ENCODE data around the gene ADK.
"Not testable (repeated sequence)": the region's sequence is repeated elsewhere in the genome, so short reads cannot be mapped to it uniquely, and the experiment has no call there.

The ADK gene

DNA sequence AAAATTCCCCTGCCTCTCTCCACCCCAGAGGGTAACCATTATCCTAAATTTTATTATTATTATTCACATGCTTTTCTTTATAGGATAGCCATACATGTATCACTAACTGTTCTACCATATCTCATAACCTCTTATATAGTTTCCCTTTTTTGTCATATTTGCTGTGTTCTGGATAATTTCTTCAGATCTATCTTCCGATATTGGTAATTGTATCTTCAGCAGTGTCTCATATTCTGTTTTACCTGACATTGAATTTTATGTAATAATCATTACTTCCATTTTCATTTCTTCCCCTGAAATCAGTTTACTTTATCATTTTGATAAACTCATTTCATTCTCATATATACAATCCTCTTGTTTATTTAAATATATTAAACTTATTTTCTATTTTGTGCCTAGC is 273.5 kb downstream of the ADK start:
- no peak for DNase-seq

DNA sequence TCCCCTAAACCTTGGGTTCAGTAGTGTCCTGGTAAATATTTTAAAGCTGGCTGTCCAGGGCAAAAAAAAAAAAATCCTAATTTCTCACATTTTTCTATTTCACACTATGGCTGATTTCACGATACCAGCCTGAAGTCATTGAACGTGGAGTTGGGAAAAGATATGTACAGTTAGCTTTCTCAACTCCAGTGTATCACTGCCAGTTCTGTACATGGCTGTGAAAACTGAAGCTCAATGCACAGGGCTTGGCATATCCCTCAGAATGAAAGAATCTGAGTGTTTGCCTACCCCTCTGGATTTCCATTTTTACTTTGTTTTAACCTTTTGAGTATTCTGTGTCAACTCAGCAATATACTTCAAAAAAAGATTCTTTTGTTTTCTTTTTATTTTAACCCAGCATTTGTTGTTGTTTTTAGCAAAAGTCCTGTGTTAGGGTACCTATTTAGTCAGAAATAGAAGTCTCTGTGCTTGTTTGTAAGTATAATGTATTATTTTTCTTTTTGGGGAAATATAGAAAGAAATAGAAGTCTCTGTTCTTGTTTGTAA is 274.5 kb downstream of the ADK start:
- no peak for DNase-seq

DNA sequence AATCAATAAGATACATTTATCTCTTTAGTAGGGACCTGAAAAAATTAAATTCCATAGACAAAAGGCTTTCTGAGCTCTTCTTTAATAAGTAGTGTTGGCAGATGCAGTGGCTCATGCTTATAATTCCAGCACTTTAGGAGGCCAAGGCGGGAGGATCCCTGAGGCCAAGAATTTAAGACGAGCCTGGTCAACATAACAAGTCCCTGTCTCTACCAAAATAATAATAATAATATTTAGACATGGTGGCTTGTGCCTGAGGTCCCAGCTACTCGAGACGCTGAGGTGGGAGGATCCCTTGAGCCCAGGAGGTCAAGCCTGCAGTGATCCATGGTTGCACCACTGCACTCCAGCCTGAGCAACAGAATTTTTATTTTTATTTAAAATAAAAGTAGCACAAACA is 280.8 kb downstream of the ADK start:
- DNase-seq, result no peak

DNA sequence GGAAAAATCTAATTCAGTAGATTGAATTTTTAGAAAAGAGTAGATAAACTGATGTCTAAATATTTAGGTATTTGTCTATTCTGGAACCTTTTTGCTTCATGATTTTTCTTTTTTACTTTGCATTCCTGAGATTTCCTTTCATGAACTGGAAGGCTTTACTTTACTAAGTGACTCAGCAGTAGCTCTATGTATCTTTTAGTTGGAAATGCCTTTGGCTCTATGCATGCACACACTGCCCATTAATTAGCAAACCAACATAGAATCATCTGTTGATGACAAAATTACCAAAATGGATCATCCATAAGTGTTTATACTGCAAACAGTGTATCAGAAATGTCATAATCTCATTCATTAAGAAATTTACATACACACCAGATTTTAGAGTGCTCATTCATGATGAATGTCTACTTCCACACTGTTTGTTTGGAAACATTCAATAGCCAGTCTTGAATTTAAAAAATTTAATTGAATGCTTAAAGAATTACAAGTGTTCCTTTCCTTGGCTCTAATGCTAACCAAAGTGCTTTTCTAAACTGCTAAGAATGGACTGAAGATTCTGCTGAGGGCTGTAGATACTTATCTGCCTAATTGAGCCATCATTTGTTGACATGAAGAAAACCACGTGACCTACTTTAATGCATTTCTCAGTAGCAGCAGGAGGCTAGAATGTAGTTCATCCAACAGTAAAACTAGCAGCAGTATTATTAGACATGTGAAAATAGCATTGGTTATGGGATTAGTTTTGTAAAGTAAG is 282.0 kb downstream of the ADK start:
- no peak for DNase-seq

DNA sequence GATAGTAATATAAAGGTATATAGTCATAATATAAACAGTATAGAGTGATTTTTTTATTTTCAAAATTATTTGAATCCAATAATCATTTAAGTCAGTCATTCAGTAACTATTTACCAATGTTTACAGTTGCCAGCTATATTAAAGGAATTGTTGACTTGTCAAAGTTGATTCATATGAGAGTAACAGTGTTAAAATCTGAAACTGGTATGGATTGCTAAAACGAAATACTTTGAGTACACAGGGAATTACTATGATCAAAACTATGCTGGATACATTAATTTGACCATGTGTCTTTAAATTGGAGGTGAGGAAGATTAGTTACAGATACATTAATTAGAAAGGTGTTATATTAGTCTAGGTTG is 282.6 kb downstream of the ADK start:
- no peak for DNase-seq

DNA sequence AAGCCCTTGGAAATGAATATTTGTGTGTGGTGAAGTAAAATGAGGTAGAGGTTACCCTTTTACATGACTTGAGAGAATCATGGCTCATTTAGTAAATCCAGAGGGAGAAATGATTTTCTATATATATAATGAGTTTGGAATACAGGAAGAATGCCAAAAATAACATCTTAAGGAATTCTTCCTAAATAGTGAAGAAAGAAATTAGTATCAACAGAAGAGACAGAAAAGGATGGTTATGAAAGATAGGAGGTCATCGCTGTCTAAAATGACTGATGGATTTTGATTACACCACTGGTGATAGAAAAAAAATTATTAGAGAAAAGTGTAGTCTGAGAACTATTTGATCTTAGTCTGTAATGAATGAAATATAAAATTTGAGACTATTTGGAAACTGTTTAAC is 283.0 kb downstream of the ADK start:
- DNase-seq, result no peak

DNA sequence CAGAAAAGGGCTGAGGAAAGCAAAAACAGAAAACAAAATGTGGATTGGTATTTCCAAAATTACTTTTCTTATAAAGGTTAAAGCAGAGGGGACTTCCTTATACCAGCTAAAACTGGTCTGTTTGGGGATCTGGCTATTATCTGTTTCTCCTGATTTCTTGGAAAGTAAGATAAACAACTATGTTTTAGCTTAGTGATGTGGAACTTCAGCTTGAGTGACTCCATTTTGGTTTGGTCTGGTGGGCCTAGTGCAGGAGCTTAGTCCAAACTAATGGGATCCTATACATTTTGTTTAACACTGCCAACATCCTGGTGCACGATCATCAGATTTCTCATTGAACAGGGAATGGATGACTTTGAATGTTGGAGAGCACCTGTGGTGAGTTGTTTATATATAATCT is 283.5 kb downstream of the ADK start:
- no peak for DNase-seq

DNA sequence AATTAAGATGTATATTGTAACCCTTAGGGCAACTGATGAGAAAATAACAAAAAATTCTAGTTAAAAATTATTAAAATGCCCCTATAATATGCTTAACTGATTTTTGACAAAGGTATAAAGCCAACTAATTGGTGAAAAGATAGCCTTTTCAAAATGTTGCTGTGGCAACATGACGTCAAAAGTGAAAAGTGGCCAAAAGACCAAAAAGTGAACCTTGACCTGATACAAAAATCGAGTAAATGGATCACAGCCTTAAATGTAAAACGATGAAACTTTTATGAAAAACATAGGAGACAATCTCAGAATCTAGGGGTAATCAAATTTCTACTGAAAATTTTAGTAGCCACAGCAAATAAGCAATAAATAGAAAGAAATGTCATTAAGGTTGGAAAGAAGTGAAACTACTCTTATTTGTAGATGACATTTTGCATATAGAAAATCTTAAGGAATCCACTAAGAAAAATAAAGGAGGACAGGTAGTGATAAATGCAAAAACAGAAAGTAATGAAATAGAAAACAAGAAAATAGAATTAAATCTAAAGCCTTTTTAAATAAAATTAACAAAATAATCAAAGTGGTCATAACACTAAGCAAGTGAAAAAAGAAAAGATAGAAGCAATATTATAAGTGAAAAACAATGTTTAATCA is 285.6 kb downstream of the ADK start:
- DNase-seq, result no peak

DNA sequence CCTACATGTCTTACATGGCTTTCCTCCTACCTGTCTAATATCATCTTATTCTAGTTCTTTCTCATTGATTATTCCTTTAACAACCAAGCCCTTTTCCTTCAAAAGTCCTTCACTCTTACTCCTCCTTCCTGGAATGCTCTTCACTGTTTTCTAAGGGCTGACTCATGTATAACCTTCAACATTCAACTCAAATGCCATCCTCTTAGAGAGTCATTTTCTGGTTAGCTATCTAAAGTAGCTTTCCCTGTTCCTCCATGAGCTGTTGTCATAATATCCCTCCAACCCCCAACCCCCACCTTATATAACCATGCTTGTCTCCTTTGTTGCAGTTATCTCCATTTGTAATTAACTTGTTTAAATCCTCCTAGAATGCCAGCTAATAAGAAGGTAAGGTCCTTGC is 286.8 kb downstream of the ADK start:
- no peak for DNase-seq

DNA sequence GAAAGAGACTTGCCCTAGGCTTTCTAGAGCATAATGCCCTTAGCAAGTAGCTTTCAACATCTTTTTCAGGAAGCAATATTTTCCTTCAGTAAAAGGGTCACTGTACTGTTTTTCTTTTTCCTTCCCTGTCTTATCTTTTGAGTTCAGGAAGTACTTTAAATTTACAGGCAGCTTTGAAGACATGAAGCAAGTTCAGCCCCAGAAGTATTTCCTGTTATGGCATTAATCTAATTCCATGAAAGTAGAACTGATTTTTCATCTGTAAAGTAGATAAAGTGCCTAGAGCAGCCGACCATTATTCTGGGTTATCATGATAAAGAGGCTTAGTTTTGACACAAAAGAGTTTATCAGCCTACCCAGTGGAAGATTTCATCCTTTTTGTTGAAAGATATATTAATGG is 288.2 kb downstream of the ADK start:
- DNase-seq, result no peak

DNA sequence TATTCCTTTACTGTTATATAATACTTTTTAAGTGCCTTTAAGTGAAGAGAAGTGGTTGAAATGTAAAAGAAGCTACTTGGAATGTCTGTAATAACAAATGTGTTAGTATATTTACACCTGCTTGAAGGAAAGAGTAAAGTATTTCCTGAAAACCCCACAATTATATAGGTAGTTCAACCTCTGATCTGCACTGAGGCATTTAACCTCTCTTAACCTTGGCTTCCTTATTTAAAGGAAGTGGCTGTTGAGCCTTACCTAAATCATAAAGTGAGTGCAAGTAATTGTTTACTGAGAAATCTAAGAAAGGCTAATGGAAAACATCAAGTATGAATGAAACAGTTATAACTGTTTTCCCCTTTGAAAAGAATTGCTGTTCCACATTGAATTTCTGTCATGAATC is 294.5 kb downstream of the ADK start:
- DNase-seq, result no peak

DNA sequence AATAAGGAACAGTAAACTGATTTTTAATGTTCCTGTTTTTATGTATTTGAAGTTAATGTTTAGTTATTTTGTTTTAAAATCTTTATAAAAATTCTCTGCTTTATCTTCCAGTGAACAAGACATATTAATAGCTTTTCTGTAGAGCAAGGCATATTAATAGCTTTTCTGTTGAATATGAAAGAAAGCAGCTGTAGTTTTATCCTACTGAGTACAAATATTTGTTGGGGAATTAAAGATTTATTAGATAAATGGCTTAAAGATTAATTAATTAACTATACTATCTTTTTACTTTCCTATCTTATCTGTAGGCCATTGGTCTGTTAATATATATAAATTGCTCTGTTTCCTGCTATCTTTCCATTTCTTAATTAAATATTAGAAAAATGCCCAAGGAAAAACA is 299.6 kb downstream of the ADK start:
- DNase-seq, result no peak

DNA sequence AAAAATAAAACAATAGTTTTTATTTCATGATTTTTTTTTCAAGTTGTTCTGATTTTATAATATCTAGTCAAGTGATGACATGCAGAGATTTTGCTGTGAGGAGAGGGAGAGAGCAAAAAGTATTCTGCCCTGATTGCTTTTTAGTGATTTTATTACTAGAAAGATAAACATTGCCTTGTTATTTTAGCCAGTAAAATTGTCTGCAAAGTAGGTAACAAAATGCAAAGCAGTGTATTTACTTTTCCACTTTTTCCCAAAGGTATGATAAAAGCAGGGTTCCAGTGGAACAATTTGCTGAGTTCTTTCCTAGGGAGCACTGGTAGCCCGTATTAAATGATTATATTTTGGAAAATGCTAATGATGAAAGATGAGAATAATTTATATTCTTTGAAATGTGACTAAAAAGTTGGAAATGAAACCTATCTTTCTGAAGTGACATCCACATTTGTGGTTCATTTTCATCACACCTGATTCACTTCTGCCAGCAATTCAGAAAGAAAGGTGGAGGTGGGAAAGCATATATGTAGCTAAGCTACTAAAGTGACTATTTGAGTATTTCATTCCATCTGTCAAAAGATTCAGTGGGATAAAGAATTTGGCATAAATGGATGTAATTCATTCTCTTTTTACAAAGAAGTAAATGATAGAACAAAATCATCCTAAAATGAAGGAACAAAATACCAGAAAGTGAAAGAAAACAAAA is 300.3 kb downstream of the ADK start:
- no peak for DNase-seq

DNA sequence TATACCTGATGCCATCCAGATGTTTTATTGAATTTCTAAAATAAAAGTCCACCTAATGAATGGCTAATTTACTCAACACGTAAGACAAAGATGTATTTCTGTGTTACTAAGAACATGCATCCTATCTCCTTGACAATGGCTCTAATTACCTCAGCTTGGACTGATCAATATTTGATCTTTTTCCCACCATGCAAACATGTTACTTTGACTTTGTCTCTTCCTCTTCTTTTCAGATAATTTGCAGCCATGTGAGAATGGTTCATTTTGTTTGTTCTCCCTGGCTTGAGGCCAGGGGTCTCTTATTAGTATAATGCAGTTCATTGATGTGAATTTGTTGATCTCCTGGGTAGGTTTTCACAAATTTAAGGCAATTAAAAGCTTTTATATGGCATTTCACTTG is 302.1 kb downstream of the ADK start:
- no peak for DNase-seq

DNA sequence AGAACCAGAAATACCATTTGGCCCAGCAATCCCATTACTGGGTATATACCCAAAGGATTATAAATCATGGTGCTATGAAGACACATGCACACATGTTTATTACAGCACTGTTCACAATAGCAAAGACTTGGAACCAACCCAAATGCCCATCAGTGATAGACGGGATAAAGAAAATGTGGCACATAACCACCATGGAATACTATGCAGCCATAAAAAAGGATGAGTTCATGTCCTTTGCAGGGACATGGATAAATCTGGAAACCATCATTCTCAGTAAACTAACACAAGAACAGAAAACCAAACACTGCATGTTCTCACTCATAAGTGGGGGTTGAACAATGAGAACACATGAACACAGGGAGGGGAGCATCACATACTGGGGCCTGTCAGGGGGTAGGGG is 306.5 kb downstream of the ADK start:
- not testable (repeated sequence) for DNase-seq

DNA sequence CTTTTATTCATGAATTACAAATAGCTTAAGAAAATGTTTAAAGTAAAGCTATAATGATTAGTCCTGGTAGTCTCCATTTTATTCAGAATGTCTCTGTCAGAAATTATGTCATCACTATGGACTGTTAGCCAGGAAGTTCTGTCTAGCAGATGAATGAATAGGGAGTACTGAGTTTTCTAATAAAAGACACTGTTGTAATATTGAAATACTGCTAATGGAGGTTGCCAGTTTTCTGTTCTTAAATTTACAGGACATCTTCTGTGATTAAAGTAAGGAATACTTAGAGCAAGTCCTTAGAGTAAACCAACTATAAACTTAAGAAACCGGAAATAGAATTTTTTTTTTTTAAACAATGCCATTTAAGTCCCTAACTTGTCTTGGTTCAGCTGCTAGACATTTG is 309.8 kb downstream of the ADK start:
- no peak for DNase-seq

DNA sequence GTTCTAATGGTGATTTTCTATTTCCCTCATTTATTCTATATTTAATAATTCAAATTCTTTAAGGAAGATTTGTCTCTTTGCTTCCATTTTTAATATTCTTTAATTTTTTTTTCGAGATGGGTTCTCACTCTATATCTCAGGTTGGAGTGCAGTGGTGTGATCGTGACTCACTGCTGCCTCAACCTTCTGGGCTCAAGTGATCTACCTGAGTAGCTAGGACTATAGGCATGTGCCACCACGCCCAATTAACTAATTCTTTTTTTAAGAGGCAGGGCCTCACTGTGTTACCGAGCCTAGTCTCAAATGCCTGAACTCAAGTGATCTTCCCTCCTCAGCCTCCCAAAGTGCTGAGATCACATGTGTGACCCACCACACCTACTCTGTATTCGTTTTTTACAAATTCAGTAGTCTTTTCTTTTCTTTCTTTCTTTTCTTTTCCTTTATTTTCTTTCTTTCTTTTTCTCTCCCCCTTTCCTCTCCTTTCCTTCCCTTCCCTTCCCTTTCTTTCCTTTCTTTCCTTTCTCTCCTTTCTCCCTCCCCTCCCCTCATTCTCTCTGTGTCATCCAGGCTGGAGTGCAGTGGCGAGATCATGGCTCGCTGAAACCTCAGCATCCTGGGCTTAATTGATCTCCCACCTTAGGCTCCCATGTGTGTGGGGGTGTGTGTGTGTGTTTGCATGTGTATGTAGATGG is 323.1 kb downstream of the ADK start:
- no peak for DNase-seq

DNA sequence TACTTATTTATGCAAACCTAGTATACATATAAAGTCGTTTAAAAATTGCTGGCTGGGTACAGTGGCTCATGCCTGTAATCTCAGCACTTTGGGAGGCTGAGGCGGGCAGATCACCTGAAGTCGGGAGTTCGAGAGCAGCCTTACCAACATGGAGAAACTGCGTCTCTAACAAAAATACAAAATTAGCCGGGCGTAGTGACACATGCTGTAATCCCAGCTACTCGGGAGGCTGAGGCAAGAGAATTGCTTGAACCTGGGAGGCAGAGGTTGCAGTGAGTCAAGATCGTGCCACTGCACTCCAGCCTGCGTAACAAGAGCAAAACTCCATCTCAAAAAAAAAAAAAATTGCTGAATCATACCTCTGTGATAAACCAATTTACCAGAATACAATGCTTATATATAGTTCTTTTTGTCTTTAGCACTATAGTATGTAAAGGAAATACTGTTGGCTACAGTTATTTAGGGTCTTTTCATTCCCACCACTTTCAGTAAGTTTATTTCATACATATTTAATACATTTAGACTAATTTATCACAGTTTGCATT is 325.2 kb downstream of the ADK start:
- not testable (repeated sequence) for DNase-seq

DNA sequence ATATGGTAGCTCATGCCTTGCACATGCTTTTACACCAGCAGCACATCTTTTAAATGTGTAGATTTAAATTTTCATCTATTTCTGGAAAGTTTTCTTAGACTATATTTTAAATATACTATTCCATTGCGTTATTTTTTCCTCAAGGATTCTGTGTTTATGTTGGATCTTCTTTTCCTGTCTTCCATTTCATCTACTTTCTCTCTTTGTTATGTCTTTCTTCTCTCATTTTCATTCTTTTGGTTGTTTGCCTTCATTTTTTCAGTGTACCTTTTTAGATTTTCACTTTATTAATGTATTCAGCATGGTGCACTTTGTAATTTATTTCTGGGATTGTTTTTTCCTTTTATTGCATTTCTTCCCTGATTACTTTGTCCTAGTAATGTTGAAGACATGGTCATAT is 329.8 kb downstream of the ADK start:
- no peak for DNase-seq

DNA sequence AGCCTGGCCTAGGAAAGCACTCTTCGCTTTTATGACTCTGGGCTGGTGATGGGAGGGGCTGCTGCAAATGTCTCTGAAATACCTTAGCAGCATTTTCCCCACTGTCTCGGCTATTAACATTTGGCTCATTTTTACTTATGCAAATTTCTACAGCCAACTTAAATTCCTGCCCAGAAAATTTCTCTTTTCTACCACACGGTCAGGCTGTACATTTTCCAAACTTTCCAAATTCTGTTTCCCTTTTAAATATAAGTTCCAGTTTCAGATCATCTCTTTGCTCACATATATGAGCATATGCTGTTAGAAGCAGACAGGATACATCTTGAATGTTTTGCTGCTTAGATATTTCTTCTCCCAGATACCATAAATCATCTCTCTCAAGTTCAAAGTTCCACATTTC is 332.3 kb downstream of the ADK start:
- DNase-seq, result no peak

DNA sequence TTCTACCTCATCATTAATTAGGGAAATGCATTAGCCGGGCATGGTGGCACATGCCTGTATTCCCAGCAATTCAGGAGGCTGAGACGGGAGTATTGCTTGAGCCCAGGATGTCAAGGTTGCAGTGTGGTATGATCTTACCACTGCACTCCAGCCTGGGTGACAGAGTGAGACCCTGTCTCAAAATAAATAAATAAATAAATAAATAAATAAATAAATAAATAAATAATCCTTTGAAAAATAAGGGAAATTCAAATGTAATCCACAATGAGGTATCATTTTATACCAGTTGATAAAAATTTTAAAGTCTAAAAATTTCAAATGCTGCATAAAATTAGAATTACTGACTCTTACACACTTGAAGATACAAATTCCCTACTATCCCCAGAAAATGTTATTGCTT is 334.3 kb downstream of the ADK start:
- no peak for DNase-seq

DNA sequence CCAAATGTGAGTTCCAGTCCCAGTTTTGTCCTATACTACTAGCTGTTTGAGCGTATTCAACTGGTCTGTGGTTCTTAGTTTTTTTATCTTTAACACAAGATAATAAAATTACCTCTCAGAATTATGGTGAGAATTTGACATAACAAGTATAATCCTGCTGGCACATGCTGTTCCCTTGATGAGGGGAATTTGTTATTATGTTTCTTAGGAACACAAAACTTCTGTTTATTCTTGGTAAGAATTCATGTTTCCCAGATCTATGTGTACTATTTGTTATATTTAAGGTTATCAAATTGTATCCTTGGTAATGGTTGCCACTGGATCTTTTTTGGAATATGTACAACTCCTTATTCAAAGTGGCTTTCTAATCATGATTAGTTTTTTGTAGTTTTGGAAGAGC is 335.6 kb downstream of the ADK start:
- DNase-seq, result no peak

DNA sequence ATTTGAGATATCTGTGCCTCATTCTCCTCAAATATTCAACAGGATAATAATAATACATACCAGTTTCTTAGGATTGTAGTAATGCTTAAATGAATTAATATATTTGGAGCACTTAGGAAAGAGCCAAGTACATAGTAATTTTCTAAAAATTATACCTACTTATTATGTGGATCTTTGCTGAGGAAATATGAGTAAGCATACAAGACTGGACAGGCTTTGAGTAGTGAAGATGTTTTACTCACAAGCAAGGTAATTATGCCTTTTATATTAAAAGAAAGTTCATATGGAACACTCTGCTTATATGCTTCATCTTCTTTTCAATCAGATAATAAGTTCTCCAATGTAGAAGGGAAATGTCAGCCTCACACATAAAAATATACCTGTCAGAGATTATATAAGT is 337.9 kb downstream of the ADK start:
- no peak for DNase-seq

Data from right kidney (tissue), 1 donor.